ENCODE measurements around the gene SRRT.

DNA sequence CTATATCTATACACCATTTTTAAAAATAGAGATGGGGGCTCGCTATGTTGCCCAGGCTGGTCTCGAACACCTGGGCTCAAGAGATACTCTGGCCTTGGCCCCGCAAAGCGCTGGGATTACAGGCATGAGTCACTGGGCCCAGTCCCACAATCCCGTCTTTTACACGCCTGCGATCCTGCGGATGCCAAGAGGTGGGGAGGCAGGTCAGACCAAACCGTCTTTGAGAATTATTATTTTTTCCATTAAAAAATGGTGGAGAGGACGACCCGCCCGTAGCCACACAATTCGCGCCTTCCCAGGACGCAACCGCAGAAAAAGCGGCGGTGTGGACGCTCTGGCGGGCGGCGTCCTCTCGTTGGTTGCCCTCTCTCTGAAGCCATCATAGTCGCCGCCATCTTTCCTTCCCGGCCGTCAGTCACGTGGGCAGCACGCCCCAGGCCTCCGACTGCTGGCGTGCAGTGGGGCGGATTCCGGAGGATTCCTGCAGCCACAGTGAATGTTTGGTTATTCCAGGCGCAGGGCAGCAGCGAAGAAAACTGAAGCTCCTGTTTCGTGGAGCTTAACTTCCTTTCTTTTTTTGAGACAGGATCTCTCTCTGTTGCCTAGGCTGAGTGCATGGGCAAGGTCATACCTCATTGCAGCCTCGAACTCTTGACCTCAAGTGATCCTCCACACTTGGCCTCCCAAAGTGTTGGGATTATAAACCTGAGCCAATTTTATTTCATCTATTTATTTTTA, 37.6 kb upstream of the SRRT start:
- TF ChIP-seq, protein P1, sequence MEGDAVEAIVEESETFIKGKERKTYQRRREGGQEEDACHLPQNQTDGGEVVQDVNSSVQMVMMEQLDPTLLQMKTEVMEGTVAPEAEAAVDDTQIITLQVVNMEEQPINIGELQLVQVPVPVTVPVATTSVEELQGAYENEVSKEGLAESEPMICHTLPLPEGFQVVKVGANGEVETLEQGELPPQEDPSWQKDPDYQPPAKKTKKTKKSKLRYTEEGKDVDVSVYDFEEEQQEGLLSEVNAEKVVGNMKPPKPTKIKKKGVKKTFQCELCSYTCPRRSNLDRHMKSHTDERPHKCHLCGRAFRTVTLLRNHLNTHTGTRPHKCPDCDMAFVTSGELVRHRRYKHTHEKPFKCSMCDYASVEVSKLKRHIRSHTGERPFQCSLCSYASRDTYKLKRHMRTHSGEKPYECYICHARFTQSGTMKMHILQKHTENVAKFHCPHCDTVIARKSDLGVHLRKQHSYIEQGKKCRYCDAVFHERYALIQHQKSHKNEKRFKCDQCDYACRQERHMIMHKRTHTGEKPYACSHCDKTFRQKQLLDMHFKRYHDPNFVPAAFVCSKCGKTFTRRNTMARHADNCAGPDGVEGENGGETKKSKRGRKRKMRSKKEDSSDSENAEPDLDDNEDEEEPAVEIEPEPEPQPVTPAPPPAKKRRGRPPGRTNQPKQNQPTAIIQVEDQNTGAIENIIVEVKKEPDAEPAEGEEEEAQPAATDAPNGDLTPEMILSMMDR (IDR thresholded peaks at IDR 0.05) = no peak
- no peak for TF ChIP-seq POLR2A (IDR thresholded peaks at IDR 0.05)
